HG02852 (cell line): ENCODE data around the gene PAX5.
A peak's percentile ranks its signal among the peaks of the same experiment; 100 is the strongest.

Experiments
- ATAC-seq: cut with Tn5 transposase; IDR thresholded peaks from one replicate; pipeline ENCODE4 v1.9.1; 2021; ENCODE audit warnings: mild to moderate bottlenecking, moderate library complexity; ENCODE audit not compliant: unreplicated experiment

PAX5 gene

GRCh38 chr9:37025823-37026112 is 8.3 kb downstream of the PAX5 start:
- no peak for ATAC-seq

GRCh38 chr9:37025071-37025822 is 8.8 kb downstream of the PAX5 start:
- ATAC-seq: no peak

- no peak for ATAC-seq
These were observed 16.5 kb downstream of the PAX5 start for GRCh38 chr9:37017546-37017945.

GRCh38 chr9:37011530-37011929 is 22.5 kb downstream of the PAX5 start:
- ATAC-seq: no peak

- ATAC-seq: no peak
These were observed 23.1 kb downstream of the PAX5 start for GRCh38 chr9:37010976-37011375.

GRCh38 chr9:37010180-37010579 is 23.9 kb downstream of the PAX5 start:
- peak; percentile 45 for ATAC-seq

- no peak for ATAC-seq
These were observed 26.8 kb downstream of the PAX5 start for GRCh38 chr9:37007295-37007694.

- ATAC-seq: peak; percentile 37
These were observed 28.4 kb downstream of the PAX5 start for GRCh38 chr9:37005517-37006140.

- no peak for ATAC-seq
These were observed 29.6 kb downstream of the PAX5 start for GRCh38 chr9:37004424-37004935.

- ATAC-seq: no peak
These were observed 31.5 kb downstream of the PAX5 start for GRCh38 chr9:37002413-37003217.

- ATAC-seq: no peak
These were observed 32.0 kb downstream of the PAX5 start for GRCh38 chr9:37002036-37002412.

- no peak for ATAC-seq
These were observed 32.6 kb downstream of the PAX5 start for GRCh38 chr9:37001459-37001858.

- ATAC-seq: no peak
These were observed 34.2 kb downstream of the PAX5 start for GRCh38 chr9:36999728-37000333.

GRCh38 chr9:36997414-36997813 is 36.7 kb downstream of the PAX5 start:
- ATAC-seq: no peak

GRCh38 chr9:36996706-36997086 is 37.4 kb downstream of the PAX5 start:
- ATAC-seq: no peak

- peak; percentile 26 for ATAC-seq
These were observed 38.0 kb downstream of the PAX5 start for GRCh38 chr9:36995927-36996705.

- peak; percentile 49 for ATAC-seq
These were observed 39.9 kb downstream of the PAX5 start for GRCh38 chr9:36993933-36994764.

GRCh38 chr9:36992501-36993316 is 41.4 kb downstream of the PAX5 start:
- no peak for ATAC-seq
